Left renal cortex interstitium (tissue), 4 donors: ENCODE measurements around the gene DYNLRB1. TPM values are rescaled to one million over a fixed set of nuclear protein-coding genes. Genes with fewer than 3 reads are reported as not detected.
A peak's percentile ranks its signal among the peaks of the same experiment; 100 is the strongest.

Source experiments
- DNase-seq, 4 donors: peaks; one replicate each; pipeline ENCODE4 v3.0.0-alpha.2; 2013; ENCODE audit warnings: low read depth in 4 of 4, low spot score in 2 of 4, missing footprints in 1 of 4
- polyA plus RNA-seq, 4 donors: library from polyadenylated mRNA; unstranded; fragments of 120-200 nt; gene quantifications; one replicate each; pipeline ENCODE4 v1.2.1, GENCODE V29; 2013; ENCODE audit not compliant: insufficient read length in 4 of 4

Gene DYNLRB1
- polyA plus RNA-seq, 4 donors: 184 to 213 (median 198) TPM

DNA sequence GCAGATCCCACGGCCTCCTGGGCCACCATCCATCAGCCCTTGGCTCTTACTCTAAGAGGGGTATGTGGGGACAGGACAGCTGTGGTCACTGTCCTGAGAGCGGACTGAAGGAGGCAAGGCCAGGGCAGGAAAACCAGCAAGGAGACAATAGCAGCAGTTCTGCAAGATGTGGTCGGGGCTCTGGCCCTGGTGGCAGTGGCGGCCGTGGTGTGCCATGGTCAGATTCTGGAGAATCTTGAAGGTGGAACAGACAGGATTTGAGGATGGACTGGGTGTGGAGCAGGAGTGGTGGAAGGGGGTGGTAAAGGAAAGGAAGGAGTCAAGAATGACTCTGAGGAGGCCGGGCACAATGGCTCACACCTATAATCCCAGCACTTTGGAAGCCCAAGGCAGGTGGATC, 36.3 kb downstream of the DYNLRB1 start:
- no peak for DNase-seq

DNA sequence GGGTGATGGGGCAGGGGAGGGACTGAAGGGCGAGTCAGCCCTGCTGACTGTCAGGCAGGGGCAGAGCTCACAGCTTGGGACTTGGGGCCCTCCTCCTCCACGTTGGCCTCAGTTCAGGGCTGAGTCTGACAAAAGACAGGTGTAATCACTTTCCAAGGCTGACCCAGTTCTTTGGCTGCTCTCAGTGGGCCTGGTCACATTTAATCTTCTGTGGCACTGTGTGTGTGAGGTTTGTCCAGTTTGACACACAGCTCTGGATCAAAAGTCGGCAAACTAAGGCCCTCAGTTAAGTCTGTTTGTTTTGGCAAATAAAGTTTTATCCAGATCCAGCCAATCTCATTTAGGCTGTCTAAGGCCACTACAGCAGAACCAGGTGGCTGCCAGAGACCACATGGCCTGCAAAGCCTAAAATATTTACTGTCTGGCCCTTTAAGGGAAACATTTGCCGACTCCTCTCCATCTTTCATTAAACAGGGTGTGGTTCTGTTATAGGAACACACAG, 37.2 kb downstream of the DYNLRB1 start:
- DNase-seq: no peak

DNA sequence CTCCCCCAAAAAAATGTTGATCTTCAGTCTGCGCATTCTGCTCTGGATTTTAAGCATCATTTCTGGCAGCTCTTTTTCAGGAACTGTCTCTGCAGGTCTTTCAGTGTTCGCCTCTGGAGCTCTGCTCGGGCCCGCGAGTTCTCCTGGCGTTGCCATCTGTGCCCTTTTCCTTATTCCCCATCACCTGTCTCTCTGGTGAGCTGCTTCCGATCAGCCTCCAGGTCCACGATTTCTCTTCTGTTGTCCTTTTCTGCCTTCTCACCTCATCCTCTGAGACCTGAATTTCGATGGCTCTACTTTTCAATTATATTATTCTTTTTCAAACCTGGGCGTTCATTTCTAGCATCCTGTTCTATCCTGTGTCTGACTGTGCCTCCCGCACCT, 41.7 kb downstream of the DYNLRB1 start:
- DNase-seq: no peak

DNA sequence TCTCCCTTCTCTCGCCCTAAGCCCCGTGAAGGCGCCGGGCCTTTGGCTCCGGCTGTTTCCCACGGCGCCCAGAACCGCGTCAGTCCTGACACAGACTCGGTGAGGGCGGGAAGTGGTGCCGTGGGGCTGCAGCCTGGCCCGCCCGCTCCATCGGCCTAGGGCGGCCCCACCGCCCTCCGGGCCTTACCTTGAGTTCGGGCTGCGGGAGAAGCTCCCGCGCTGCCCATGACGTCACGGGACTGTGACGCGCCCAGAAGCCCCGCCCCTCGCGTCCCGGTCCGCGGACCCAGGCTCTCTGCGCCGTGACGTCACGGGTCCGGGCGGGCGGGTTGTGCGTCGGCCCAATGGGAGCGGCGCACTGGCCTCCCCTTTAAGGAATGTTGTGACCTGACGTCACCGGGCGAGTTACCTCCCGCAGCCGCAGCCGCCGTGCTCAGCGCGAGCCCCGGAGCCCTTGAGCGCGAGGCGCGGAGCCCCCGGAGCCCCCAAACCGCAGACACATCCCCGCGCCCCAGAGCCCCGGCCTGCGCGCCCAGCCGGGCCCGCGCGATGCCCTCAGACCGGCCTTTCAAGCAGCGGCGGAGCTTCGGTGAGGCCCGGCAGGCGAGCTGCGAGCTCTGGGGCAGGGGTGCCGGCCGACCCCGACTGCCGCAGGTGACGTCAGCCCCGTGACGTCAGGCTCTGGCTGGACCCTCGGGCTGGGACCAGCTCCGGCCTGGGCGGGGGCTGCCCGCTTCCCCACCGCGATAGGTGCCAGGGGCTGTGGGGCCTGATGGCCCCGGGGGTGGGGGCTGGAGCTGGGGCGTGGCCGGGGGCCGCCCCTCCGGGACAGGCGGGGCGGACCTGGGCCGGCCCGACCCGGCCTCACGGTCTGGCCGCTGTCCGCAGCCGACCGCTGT, 42.3 kb downstream of the DYNLRB1 start, which contains the start of gene MAP1LC3A:
Gene MAP1LC3A (plus strand): TSS at position 399 of the 899 bp plus-strand sequence. CDS start 151 bp downstream, at position 550.
- DNase-seq: peak in 3 of 4 donors; percentile 75 to 84 (median 78)

DNA sequence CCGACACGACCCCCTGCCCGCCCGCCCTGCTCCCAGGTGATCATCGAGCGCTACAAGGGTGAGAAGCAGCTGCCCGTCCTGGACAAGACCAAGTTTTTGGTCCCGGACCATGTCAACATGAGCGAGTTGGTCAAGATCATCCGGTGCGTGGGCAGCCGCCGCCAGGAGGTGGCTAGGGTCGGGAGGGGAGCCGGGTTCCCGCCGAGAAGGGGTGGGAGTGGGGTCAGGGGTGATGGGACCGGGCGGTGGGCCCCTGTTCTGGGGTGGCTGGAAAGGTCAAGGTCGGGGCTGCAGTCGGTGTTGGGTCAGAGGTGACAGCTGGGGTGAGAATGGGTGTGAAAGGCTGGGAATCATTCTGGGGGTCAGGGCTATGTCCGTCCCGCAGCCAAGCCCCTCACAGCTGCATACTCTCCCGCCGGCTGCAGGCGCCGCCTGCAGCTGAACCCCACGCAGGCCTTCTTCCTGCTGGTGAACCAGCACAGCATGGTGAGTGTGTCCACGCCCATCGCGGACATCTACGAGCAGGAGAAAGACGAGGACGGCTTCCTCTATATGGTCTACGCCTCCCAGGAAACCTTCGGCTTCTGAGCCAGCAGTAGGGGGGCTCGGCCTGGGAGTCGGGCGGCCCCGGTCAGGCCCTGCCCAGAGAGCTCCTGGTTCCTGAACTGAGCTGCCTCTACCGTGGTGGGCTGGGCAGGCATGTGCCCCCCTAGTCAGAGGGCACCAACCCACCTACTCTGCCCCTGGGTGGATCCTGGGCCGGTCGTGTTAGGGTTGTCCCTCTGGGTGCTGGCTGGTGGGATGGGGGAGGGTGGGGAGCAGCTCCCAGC, 43.3 kb downstream of the DYNLRB1 start:
- no peak for DNase-seq

DNA sequence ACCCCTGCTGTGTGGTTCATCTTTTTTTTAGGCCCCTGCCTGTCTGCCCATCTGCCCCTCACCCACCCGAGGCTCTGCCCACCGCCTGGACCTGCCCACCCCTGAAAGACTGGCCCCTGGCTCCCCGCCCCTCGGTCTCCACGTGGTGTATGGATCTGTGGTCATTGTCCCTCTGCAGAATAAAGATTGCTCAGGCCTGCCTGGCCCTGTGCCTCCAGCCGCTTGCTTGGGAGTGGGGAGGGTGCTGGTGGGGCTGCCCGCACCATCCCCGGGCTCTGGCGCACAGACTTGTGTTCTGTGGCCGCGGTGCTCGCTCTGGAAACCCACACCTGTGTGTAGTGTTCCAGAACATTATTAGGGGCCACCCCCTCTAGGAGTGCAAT, 43.9 kb downstream of the DYNLRB1 start:
- no peak for DNase-seq

DNA sequence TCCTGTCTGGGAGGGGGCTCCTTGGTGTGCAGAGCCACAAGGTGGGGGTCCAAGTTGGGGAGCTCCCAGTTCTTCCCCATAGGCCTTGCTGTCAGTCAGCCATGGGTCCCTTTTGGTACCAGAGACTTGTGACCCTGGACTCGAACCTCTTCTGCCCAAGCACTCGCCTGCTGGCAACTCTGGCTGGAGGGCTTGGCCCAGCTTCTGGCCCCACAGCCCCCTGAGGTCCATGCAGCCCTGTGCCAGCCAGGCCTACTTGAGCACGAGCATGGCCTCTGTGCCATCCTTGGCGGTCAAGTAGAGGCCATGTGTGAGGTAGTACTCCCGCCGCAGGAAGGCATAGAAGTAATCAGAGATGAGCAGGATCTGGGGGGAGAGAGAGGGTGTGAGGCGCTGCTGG, 44.4 kb downstream of the DYNLRB1 start:
- no peak for DNase-seq

DNA sequence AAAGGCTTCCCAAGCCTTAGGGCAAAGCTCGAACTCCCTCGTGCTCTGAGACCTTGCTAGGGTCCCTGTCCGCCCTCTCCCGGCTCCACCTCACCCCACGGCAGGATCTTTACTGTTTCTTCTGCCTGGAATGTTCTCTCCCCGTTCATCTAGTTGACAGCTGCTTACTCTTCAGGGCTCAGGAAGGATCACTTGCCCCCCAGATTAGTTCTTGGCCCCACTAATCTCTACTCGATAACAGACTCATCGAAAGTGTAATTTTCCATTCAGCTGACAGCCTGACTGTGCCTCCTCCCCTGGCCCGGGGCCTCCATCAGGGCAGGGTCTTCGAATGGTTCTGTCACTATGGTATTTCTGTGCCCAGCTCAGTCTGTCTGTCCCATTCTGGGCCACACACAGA, 45.4 kb downstream of the DYNLRB1 start:
- DNase-seq: no peak

DNA sequence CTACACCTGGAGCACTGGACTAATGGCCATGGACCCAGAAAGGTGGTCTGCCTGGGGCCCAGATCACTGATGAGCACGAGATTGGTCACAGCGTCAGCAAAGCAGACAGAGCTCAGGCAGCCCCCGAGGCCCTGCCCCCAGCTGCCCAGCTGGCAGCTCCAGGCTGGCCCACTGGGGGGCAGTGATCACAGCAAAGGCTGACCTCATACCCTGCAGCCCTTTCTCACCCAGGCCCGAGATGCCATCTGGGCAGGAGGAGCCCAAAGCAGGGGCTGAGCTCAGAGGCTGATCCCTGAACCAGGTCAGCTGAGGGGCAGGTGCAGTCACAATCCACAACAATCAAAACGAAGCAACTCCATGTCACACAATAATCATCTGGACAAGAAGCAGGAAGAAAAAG, 46.4 kb downstream of the DYNLRB1 start:
- no peak for DNase-seq

DNA sequence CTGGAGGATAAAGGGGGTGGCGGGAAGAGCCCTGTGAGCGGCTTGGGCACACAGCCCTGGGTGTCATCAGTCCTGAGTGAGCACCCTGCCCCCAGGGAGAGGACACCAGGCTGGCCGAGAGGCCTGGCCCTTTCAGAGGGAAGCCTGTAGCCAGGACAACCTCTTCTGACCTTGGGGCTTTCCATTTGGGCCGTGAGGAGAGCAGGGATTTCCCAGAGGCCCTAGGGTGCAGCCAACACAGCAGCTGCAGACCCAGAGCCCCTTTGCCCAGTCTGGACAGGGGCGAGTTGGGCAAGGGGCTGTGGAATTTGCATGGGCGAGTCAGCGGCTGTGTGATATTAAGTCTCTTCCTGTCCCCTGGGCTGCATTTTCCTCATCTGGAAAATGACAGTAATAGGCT, 48.6 kb downstream of the DYNLRB1 start:
- no peak for DNase-seq

DNA sequence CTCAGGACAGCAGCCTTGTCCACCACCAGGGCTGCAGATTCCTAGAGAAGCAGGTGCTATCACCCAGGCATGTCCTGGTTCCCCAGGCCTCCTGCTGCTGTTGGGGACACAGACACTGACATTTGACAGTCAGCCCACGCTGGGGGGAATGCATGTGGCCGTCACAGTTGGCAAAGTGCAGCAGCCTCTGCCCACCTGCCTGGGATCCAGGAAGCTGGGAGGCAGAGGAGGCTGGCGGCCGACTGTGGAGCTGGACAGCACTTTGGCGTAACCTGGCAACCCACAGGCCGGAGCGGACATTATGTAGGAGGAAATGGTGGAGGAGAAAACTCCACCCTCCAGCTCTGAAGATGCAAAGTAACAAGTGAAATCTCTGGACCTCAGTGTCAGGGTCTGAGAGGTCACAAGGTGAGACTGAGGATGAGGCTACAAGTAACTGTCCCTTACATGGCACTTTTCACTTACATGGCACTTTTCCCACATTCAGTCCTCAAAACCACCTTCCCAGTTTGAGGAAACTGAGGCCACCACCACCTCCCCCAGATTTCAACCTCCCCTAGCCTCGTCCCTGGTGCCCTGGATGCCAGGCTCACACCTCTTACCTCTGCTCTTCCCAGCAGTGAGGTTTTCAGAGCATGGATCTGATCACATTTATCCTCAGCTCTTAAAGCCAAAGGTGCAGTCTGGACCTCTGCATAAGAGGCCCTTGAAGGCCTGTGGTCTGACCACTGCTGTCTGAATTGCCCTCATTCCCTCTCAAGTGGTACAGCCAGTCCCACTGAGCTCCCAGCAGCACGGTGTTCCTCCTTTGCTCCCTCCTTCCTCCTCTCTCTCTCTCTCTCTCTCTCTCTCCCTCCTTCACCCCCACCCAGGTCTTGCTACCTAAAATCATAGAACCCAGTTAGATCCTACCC, 51.0 kb downstream of the DYNLRB1 start:
- no peak for DNase-seq

DNA sequence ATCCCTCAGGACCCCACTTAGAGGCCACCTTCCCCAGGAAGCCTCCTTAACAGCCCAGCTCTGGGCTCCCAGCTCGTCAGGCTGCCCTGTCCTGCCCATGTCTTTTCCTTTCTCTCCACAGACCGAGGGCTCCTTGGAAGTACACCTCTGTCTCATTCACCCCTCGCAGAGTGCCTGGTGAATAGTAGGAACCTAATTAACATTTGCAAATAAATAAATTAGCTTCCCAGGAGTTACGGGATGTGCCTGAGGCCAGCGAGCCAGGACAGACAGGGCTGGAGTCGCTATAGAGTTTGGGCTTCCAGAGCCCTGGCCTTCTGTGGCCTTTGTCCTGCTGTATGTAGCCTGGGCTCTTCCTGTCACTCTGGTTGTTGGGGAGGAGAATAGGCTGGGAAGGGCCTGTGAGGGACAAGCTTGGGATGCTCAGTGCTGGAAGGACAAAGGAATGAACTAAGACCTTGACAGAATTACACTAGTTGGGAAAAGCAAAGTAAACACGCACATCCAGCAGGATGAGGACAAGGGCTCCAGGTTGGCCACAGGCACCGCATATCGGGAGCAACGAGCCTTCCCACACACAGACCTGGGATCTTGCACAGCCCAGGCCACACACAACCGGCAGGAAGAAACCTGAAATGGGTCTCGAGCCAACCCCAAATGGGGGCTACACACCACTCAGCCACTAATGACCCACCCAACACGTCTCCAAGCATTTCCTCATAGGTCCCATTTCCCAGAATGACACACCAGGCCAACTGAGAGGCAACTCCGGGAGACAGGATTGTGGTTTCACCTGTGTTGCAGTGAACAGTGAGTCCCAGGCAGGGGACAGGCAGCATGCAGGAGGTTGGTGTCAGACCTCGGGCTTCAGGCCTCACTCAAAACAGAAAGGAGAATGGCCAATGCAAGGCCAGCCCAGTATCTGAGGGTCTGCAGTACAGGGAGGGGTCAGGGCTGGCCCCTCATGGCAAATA, 52.0 kb downstream of the DYNLRB1 start:
- DNase-seq: no peak

DNA sequence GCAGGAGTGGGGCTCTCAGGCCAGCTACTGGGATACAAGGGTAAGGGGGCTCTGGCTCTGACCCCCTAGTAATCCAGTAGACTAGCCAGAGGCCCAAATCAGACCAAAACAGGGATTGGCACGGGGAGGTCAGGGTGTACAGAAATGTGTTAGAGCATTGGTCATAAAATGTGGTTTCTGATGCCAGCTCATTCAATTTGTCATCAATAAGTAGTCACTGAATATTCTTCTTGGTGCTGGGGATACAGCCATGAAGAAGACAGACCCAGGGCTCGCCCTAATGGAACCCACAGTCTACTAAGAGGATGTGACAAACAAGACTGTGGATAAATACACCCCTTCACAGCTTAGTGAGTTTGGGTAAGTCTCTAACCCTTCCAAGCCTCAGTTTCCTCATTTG, 53.4 kb downstream of the DYNLRB1 start:
- no peak for DNase-seq

DNA sequence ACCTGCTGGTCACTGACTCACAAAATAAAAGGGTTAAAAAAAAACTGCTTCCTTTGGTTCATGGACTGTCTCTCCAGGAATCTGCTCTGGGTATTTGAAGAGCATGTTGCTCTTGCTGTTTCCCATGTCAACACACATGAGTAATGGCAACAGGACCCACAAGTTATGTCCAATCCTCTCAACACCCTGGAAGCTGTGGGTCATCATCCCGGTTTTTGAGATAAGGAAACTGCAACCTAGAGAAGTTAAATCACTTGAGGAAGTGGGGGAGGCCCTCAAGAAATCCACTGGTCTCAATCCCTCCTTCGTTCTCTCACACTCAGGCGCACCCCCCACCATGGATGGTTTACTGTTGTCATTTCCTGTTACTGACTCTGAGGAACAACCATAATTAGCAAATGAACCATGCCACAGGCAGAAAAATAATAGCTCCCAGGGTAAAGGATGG, 54.7 kb downstream of the DYNLRB1 start:
- no peak for DNase-seq

DNA sequence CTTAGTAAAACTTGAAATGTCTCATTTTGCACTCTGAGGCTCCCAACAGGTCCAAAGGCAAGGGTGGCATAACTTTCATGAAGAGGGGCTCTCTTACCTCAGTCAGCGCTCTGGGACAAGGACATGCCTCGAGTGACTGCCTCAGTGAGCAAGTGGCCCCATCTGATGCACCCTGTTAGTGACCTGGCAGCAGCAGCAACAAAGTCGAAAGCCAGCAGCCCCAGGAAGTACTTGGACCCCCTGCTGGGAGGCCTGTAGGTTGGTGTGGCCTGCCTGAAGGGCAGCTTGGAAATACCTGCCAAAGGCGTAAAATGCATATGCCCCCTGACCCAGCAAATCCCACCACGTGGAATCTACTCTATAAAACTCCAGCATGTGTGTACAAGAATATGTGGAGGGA, 55.5 kb downstream of the DYNLRB1 start:
- DNase-seq: no peak

DNA sequence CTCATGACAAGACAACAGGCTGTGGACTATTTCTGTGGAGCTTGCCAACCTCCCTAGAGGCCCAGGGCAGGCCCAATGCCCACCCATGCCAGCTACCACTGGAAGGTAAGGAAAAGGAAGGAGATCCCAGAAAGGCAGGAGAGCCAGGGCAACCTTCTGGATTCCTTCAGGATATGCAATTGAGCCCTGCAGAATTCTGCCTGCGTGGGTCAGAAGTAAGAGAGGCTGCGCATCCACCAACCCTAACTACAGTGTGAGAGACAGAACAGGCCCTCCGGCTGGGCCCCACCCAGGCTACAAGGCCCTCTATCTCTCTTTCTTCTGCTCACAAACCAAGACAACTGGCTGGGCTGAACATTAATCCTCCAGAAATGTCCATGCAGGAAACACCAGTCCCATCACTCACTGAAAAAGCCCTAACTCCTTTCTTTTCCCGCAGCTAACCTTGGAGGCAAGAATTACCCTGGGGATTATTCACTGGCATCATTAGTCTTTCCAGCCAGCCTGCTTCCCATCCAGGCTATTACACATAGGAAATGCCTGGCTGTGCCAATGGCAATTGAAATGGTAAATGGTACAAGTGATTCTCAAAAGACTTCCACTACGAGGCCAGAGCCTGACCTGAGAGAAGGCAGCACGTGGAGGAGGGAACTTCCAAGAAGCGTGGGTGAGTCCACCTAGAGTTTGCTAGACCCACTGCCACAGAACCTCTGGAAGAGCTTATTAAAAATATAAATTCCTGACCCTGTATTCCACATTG, 57.5 kb downstream of the DYNLRB1 start:
- no peak for DNase-seq

DNA sequence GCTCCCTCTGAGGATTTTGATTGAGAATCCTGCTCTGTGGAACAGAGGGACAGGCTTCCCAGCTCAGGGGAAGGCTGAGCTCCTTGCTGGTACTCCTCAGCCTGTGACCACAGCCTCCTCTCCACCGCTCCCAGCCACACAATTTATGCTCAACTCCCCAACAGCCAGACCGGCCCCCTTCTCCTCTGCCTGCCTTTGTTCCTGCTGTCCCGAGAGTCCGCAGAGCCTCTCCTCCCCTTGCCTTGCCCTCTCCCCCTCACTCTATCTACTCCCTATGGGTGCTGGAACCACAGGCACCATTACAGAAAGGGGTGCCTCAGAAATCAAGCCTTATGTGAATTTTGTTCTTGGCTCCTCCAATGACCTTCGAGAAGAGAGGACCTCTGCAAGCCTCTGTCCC, 58.2 kb downstream of the DYNLRB1 start:
- DNase-seq: no peak

DNA sequence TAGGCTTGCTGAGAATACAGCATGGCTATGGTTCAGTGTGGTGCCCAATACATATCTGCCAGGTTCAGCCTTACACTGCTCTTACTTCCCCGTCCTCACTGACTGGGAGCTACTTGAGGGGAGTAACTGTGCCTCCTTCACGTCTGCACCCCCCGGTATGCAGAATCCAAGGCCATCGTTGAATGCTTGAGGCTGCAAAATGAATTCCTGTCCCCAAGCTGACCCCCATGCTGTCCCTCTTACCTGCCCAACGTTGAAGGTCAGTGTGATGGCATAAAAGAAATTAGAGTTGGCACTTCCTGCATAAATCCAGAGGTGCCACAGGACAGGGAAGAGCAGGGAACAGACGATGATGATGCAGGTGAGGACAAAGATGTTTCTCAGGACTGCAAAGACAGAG, 58.6 kb downstream of the DYNLRB1 start:
- DNase-seq: no peak
